ENCODE measurements around the gene ZFAND6.

ZFAND6 gene

DNA sequence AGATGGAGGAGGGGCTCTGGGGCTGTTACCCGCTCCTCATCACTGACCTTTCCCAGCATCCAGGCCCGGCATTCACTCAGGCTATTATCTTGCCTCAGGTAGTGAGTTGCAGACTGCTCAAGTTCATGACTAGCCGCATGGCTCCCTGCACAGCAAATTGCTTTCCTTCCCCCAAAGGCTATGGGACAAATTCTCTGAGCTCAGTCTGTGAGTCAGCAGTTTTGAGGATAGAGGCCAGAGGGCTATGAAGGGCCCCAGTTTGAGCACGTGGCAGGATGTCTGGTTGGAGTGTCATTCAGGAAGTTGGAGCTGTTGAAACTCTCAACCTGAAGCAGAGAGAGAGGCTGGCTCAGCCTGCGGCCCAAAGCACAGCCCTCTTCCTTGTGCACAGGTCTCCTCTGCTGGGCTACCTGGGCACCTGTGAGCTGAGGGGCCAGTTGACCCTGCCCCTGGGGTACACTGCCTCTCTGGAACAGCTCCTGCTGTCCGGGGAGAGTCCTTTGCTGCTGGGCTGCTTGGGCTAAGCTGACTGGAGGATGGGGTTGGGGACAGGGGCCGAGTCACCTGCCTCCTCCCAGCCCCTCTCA lies 101.2 kb downstream of the ZFAND6 start:
- Histone ChIP-seq H3K36me3 (ENCODE audit: insufficient read depth, low read length) (peaks cover 23% of the 10 kb centered on the region), H3K4me3 (ENCODE audit: low read length) (no peak overlapping the region), H3K4me2 (ENCODE audit: low read length) (peak overlapping the region; percentile 37), H3K9ac (ENCODE audit: low read depth, low read length) (peak overlapping the region; percentile 52), H3K27me3 (ENCODE audit: control insufficient read depth, insufficient read depth, low read length) (no peaks in the 10 kb centered on the region), H3K4me1 (ENCODE audit: control insufficient read depth, insufficient read depth, low read length) (peaks cover 15% of the 10 kb centered on the region), H3K9me3 (replicated peaks; ENCODE audit: low read length) (no peaks in the 10 kb centered on the region)

DNA sequence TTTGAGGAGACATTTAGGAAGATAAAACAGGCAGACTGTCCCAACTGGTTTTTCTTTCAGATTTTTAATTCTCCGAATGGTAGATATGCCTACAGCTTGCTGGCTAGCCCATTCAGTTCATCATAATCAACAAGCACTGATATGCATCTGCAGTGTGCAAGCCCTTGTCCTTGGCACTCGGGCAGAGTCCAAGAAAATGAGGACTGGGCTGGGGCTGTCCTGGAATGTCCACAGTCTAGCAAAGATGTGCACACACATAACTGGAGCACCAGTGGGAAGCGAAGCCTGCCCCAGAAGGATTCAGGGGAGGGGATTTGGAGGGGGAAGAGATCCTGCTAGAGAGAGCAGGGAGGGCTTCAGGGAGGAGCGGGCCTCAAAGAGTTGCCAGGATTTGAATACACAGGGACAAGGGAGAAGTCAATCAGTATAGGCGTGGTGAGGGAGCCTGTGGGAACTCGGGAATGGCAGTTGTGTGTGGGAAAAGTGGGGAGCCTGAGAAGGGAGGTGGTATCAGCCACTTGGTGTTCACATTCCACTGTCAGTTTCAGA lies 102.1 kb downstream of the ZFAND6 start:
- no peaks in the 10 kb centered on the region for H3K9me3 ChIP-seq (replicated peaks; ENCODE audit: low read length)
- H3K4me2 ChIP-seq (ENCODE audit: low read length) = no peak overlapping the region
- H3K9ac ChIP-seq (ENCODE audit: low read depth, low read length) = no peak overlapping the region
- H3K27me3 ChIP-seq (ENCODE audit: control insufficient read depth, insufficient read depth, low read length) = no peaks in the 10 kb centered on the region
- peaks cover 15% of the 10 kb centered on the region for H3K4me1 ChIP-seq (ENCODE audit: control insufficient read depth, insufficient read depth, low read length)
- no peak overlapping the region for H3K4me3 ChIP-seq (ENCODE audit: low read length)
- peaks cover 23% of the 10 kb centered on the region for H3K36me3 ChIP-seq (ENCODE audit: insufficient read depth, low read length)

DNA sequence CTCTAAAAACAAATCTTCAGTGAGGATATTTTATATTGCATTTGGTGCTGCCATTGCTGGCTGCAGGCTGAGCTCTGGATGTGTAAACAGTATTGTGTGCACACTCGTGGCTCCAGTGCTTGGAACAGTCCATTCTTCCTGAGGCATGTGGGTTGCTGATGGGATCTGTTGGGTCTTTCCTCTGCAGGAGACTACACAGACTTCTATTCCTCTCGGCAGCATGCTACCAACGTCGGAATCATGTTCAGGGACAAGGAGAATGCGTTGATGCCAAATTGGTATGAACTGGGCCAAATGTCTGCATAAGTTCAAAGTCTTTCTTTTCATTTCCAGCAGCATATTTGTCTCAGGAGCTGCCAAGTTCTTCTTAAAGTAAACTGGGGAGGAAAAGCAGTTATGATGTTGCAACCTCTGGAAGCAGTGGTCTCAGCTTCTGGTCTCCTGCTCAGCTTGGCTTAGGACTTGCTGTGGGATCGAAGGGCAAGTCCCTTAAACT lies 102.6 kb downstream of the ZFAND6 start:
- Histone ChIP-seq H3K4me1 (ENCODE audit: control insufficient read depth, insufficient read depth, low read length) (peaks cover 15% of the 10 kb centered on the region), H3K4me2 (ENCODE audit: low read length) (no peak overlapping the region), H3K9me3 (replicated peaks; ENCODE audit: low read length) (no peaks in the 10 kb centered on the region), H3K27me3 (ENCODE audit: control insufficient read depth, insufficient read depth, low read length) (no peaks in the 10 kb centered on the region), H3K36me3 (ENCODE audit: insufficient read depth, low read length) (peaks cover 23% of the 10 kb centered on the region), H3K4me3 (ENCODE audit: low read length) (no peak overlapping the region), H3K9ac (ENCODE audit: low read depth, low read length) (no peak overlapping the region)

DNA sequence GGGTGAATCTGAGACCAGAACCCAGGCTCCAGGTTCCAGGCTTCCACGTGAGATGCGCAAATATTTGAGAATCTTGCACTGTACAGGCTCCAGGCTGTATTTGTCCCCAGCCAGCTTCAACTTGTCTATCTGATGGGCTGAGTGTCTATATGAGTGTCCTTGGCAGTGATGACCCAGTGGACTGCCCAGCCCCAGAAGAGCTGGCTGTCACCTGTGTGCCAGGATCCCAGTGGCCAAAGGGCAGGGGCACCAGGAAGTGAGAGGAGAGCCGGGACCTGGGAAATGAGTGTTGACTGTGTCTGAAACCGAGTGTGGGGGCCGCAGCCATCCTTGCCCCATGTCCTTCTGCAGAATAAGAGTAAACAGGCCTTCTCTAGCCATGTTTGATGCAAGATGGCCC lies 103.7 kb downstream of the ZFAND6 start:
- Histone ChIP-seq H3K4me2 (ENCODE audit: low read length) (no peak overlapping the region), H3K4me1 (ENCODE audit: control insufficient read depth, insufficient read depth, low read length) (peaks cover 15% of the 10 kb centered on the region), H3K9me3 (replicated peaks; ENCODE audit: low read length) (no peaks in the 10 kb centered on the region), H3K9ac (ENCODE audit: low read depth, low read length) (no peak overlapping the region), H3K36me3 (ENCODE audit: insufficient read depth, low read length) (peaks cover 23% of the 10 kb centered on the region), H3K4me3 (ENCODE audit: low read length) (no peak overlapping the region), H3K27me3 (ENCODE audit: control insufficient read depth, insufficient read depth, low read length) (no peaks in the 10 kb centered on the region)

GRCh38 chr15:80163897-80164296 lies 104.4 kb downstream of the ZFAND6 start:
- Histone ChIP-seq H3K4me2 (ENCODE audit: low read length) (no peak overlapping the region), H3K9me3 (replicated peaks; ENCODE audit: low read length) (no peaks in the 10 kb centered on the region), H3K4me3 (ENCODE audit: low read length) (no peak overlapping the region), H3K27me3 (ENCODE audit: control insufficient read depth, insufficient read depth, low read length) (no peaks in the 10 kb centered on the region), H3K4me1 (ENCODE audit: control insufficient read depth, insufficient read depth, low read length) (peaks cover 15% of the 10 kb centered on the region), H3K36me3 (ENCODE audit: insufficient read depth, low read length) (peaks cover 23% of the 10 kb centered on the region), H3K9ac (ENCODE audit: low read depth, low read length) (no peak overlapping the region)

DNA sequence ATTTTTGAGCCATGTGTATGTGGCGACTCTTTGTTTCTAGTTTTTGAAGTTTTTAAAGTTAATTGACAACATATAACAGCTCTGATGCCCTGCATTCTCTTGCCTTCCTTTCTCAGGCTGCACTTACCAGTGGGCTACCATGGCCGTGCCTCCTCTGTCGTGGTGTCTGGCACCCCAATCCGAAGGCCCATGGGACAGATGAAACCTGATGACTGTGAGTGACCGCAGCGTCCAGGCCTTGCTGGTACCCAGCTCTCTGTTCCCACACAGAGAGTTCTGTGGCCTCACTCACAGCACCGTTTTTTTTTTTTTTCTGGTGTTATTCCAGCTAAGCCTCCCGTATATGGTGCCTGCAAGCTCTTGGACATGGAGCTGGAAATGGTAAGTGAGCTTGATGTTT lies 108.5 kb downstream of the ZFAND6 start:
- peaks cover 2% of the 10 kb centered on the region for H3K4me1 ChIP-seq (ENCODE audit: control insufficient read depth, insufficient read depth, low read length)
- H3K4me3 ChIP-seq (ENCODE audit: low read length) = no peak overlapping the region
- H3K4me2 ChIP-seq (ENCODE audit: low read length) = no peak overlapping the region
- H3K27me3 ChIP-seq (ENCODE audit: control insufficient read depth, insufficient read depth, low read length) = no peaks in the 10 kb centered on the region
- no peak overlapping the region for H3K9ac ChIP-seq (ENCODE audit: low read depth, low read length)
- no peaks in the 10 kb centered on the region for H3K9me3 ChIP-seq (replicated peaks; ENCODE audit: low read length)
- H3K36me3 ChIP-seq (ENCODE audit: insufficient read depth, low read length) = peaks cover 1% of the 10 kb centered on the region

DNA sequence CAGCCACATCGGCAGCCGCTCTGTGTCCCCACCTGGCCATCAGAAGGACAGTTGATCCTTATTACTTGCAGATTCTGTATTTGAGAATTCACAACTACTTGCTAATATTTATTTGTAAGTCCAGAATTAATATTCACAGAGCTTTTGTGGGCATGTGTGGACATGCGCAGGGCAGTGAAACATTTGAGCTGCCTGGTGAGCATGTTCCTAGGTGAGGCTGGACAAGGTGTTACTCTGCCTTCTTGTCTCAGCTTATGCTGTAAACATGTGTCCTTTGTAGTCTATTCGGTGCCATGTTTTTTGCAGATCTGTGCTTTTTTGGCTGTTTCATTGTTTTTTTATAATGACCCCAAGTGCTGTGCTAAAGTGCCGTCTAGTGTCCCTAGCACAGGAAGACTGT lies 108.9 kb downstream of the ZFAND6 start:
- Histone ChIP-seq H3K4me1 (ENCODE audit: control insufficient read depth, insufficient read depth, low read length) (peaks cover 7% of the 10 kb centered on the region), H3K9me3 (replicated peaks; ENCODE audit: low read length) (no peaks in the 10 kb centered on the region), H3K36me3 (ENCODE audit: insufficient read depth, low read length) (no peaks in the 10 kb centered on the region), H3K9ac (ENCODE audit: low read depth, low read length) (no peak overlapping the region), H3K27me3 (ENCODE audit: control insufficient read depth, insufficient read depth, low read length) (no peaks in the 10 kb centered on the region), H3K4me2 (ENCODE audit: low read length) (no peak overlapping the region), H3K4me3 (ENCODE audit: low read length) (no peak overlapping the region)

DNA sequence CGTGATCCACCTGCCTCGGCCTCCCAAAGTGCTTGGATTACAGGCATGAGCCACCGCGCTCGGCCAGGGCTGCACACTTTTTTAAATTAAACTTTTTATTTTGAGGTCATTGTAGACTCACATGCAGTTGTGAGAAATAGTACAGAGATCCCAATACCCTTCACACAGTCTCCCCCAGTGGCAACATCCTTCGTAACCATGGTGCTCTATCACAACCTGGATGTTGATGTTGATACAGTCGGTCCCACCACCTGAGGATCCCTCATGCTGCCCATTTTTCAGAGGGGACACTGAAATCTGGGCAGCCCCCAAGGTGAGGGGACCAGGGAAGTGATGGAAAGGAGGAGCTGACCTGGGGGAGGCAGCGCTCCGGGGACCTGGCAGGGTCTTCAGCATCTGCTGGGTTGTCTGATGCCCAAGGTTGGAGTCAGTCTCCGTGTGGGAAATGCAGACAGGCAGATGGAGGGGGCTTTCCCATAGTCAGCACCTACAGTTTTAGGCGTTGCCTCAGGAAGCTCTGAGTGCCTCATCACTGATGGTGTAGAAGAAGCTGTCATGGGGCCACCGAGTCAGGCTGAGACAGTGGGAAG lies 110.4 kb downstream of the ZFAND6 start:
- Histone ChIP-seq H3K9ac (ENCODE audit: low read depth, low read length) (no peak overlapping the region), H3K4me1 (ENCODE audit: control insufficient read depth, insufficient read depth, low read length) (peaks cover 20% of the 10 kb centered on the region), H3K27me3 (ENCODE audit: control insufficient read depth, insufficient read depth, low read length) (no peaks in the 10 kb centered on the region), H3K36me3 (ENCODE audit: insufficient read depth, low read length) (peaks cover 2% of the 10 kb centered on the region), H3K4me3 (ENCODE audit: low read length) (no peak overlapping the region), H3K4me2 (ENCODE audit: low read length) (no peak overlapping the region), H3K9me3 (replicated peaks; ENCODE audit: low read length) (no peaks in the 10 kb centered on the region)

DNA sequence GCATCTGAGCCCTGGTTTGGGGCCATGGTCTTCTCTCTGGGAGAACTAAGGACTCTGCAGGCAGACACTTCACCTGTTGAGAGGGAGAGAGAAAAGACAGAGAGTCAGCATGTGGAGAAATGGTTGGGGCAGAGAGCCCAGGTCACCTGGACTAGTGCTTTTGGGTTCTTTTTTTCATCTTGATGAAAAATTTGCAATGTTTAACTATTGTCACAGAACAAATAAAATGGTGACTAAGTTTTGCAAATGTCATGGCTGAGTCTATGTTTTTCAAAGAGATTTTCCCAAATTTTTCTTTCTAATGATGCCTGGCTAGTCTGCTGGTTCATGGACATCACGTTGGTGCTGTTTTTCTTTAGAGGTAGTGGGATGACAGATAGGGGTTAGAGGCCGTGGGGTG lies 111.1 kb downstream of the ZFAND6 start:
- Histone ChIP-seq H3K9ac (ENCODE audit: low read depth, low read length) (no peak overlapping the region), H3K27me3 (ENCODE audit: control insufficient read depth, insufficient read depth, low read length) (no peaks in the 10 kb centered on the region), H3K4me2 (ENCODE audit: low read length) (no peak overlapping the region), H3K4me1 (ENCODE audit: control insufficient read depth, insufficient read depth, low read length) (peaks cover 22% of the 10 kb centered on the region), H3K9me3 (replicated peaks; ENCODE audit: low read length) (no peaks in the 10 kb centered on the region), H3K36me3 (ENCODE audit: insufficient read depth, low read length) (peaks cover 5% of the 10 kb centered on the region), H3K4me3 (ENCODE audit: low read length) (no peak overlapping the region)

- Histone ChIP-seq H3K9me3 (replicated peaks; ENCODE audit: low read length) (no peaks in the 10 kb centered on the region), H3K36me3 (ENCODE audit: insufficient read depth, low read length) (peaks cover 8% of the 10 kb centered on the region), H3K27me3 (ENCODE audit: control insufficient read depth, insufficient read depth, low read length) (no peaks in the 10 kb centered on the region), H3K4me1 (ENCODE audit: control insufficient read depth, insufficient read depth, low read length) (peaks cover 22% of the 10 kb centered on the region), H3K9ac (ENCODE audit: low read depth, low read length) (no peak overlapping the region), H3K4me2 (ENCODE audit: low read length) (no peak overlapping the region), H3K4me3 (ENCODE audit: low read length) (no peak overlapping the region)
These were observed 112.3 kb downstream of the ZFAND6 start for GRCh38 chr15:80171787-80172186.

DNA sequence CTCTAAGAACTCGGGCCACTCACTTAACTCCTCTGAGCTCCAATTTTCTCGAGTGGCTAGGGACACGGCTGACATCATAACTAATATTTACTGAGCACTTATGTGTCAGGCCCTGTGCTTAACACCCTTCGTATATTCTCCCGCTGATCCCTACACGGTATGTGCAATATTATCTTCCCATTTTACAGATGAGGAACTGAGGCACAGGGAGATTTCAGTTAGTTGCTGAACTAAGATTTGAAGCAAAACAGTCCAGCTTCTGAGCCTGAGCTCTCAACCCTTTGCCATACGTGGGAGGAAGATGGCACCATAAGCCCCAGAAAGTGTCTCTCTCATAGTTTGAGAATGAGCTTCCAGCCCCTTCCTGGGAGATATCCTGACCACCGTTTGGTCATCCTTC lies 112.9 kb downstream of the ZFAND6 start:
- Histone ChIP-seq H3K4me3 (ENCODE audit: low read length) (no peak overlapping the region), H3K27me3 (ENCODE audit: control insufficient read depth, insufficient read depth, low read length) (no peaks in the 10 kb centered on the region), H3K4me1 (ENCODE audit: control insufficient read depth, insufficient read depth, low read length) (peaks cover 22% of the 10 kb centered on the region), H3K9me3 (replicated peaks; ENCODE audit: low read length) (no peaks in the 10 kb centered on the region), H3K9ac (ENCODE audit: low read depth, low read length) (no peak overlapping the region), H3K4me2 (ENCODE audit: low read length) (no peak overlapping the region), H3K36me3 (ENCODE audit: insufficient read depth, low read length) (peaks cover 14% of the 10 kb centered on the region)
